Breast epithelium (tissue), 3 donors: ENCODE data around the gene DMKN.

Experiments used
- POLR2A ChIP-seq: fragments of 450-650 bp; IDR thresholded peaks from one replicate; pipeline ENCODE4 v1.6.1; 2016; ENCODE audit warnings: antibody characterized with exemption, mild to moderate bottlenecking, moderate library complexity
- TF ChIP-seq, protein P1 (sequence below), 3 donors: fragments of 450-650 bp; IDR thresholded peaks; one replicate each; pipeline ENCODE4 v1.5.1; 2016 to 2017; ENCODE audit warnings: antibody characterized with exemption in 3 of 3, mild to moderate bottlenecking in 3 of 3, moderate library complexity in 3 of 3

DNA sequence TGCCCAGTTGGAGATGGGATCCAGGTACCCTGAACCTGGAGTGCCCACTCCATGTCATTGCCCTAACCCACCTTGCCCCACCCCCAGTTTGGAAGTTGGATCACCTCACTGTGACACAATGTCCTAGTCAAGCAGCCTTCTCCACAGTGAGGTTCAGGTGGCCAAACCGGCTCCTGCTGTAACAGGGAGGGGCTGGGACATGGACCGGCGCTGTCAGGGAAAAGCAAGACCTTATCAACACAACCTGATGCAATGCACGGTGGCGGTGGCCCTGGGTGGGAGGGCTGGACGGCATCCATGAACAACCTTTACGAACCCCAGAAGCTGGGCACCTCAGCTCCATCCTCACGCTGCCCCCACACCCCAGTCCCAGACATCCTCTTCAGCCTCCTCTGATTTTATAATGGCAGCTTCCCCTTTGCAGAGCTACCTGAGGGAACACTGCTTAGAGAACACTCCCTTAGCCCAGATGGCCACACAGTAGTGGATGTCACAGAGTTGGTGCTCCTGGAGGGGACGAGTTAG is 21.6 kb downstream of the DMKN start:
- TF ChIP-seq, protein P1, sequence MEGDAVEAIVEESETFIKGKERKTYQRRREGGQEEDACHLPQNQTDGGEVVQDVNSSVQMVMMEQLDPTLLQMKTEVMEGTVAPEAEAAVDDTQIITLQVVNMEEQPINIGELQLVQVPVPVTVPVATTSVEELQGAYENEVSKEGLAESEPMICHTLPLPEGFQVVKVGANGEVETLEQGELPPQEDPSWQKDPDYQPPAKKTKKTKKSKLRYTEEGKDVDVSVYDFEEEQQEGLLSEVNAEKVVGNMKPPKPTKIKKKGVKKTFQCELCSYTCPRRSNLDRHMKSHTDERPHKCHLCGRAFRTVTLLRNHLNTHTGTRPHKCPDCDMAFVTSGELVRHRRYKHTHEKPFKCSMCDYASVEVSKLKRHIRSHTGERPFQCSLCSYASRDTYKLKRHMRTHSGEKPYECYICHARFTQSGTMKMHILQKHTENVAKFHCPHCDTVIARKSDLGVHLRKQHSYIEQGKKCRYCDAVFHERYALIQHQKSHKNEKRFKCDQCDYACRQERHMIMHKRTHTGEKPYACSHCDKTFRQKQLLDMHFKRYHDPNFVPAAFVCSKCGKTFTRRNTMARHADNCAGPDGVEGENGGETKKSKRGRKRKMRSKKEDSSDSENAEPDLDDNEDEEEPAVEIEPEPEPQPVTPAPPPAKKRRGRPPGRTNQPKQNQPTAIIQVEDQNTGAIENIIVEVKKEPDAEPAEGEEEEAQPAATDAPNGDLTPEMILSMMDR (IDR thresholded peaks at IDR 0.05): no peak
- no peak for TF ChIP-seq POLR2A
